ENCODE data around the gene RNF222. TPM values are rescaled to one million over a fixed set of nuclear protein-coding genes. Genes with fewer than 3 reads are reported as not detected.
A peak's percentile ranks its signal among the peaks of the same experiment; 100 is the strongest.
"Not testable (repeated sequence)": the region's sequence is repeated elsewhere in the genome, so short reads cannot be mapped to it uniquely, and the experiment has no call there.

Gene RNF222
- total and polyA plus RNA-seq, 2 donors from 2014 or later, result not detected

- H3K27ac ChIP-seq (ENCODE audit: low read depth in 2 of 2, low read length in 2 of 2), result no peak overlapping the region
- intact Hi-C loops (cut with DNase I), result no loop called here
- no peaks in the 10 kb centered on the region for H3K36me3 ChIP-seq (ENCODE audit: control insufficient read depth in 2 of 3, insufficient read depth in 3 of 3, low read length in 3 of 3)
- H3K4me1 ChIP-seq (ENCODE audit: control insufficient read depth in 2 of 3, insufficient read depth in 2 of 3, low read depth in 1 of 3, low read length in 3 of 3), result no peaks in the 10 kb centered on the region
- DNase-seq (no peak), FAIRE-seq (no peak)
- TF ChIP-seq, protein P1, sequence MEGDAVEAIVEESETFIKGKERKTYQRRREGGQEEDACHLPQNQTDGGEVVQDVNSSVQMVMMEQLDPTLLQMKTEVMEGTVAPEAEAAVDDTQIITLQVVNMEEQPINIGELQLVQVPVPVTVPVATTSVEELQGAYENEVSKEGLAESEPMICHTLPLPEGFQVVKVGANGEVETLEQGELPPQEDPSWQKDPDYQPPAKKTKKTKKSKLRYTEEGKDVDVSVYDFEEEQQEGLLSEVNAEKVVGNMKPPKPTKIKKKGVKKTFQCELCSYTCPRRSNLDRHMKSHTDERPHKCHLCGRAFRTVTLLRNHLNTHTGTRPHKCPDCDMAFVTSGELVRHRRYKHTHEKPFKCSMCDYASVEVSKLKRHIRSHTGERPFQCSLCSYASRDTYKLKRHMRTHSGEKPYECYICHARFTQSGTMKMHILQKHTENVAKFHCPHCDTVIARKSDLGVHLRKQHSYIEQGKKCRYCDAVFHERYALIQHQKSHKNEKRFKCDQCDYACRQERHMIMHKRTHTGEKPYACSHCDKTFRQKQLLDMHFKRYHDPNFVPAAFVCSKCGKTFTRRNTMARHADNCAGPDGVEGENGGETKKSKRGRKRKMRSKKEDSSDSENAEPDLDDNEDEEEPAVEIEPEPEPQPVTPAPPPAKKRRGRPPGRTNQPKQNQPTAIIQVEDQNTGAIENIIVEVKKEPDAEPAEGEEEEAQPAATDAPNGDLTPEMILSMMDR (IDR thresholded peaks at IDR 0.05; ENCODE audit: borderline replicate concordance, extremely low read depth, insufficient read depth), result no peak
- H3K4me3 ChIP-seq (ENCODE audit: low read length in 3 of 3), result no peak overlapping the region
- H3K27me3 ChIP-seq (ENCODE audit: control insufficient read depth, insufficient read depth, low read length), result no peaks in the 10 kb centered on the region
- H3K9me3 ChIP-seq (ENCODE audit: control insufficient read depth in 2 of 3, insufficient read depth in 1 of 3, low read length in 3 of 3), result no peaks in the 10 kb centered on the region
- H3K9ac ChIP-seq (ENCODE audit: low read length in 3 of 3), result no peak overlapping the region
Observed at GRCh38 chr17:8398980-8399379, 1.4 kb upstream of the RNF222 start.

DNA sequence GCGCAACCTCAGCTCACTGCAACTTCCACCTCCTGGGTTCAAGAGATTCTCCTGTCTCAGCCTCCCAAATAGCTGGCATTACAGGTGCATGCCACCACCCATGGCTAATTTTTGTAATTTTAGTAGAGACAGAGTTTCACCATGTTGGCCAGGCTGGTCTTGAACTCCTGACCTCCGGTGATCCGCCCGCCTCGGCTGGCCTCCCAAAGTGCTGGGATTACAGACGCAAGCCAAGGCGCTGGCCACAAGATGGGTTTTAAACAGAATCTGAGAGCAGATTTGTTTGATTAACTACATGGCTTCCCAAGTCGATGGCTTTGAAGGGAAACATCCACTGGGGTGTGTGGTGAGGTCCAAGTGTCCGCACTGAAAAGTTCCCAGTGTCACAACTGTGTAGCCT is 3.1 kb downstream of the RNF222 start:
- H3K9me3 ChIP-seq (ENCODE audit: control insufficient read depth in 2 of 3, insufficient read depth in 1 of 3, low read length in 3 of 3); intact Hi-C loops (cut with DNase I); H3K27me3 ChIP-seq (ENCODE audit: control insufficient read depth, insufficient read depth, low read length); H3K36me3 ChIP-seq (ENCODE audit: control insufficient read depth in 2 of 3, insufficient read depth in 3 of 3, low read length in 3 of 3); H3K27ac ChIP-seq (ENCODE audit: low read depth in 2 of 2, low read length in 2 of 2); H3K4me3 ChIP-seq (ENCODE audit: low read length in 3 of 3); DNase-seq; H3K9ac ChIP-seq (ENCODE audit: low read length in 3 of 3); FAIRE-seq; H3K4me1 ChIP-seq (ENCODE audit: control insufficient read depth in 2 of 3, insufficient read depth in 2 of 3, low read depth in 1 of 3, low read length in 3 of 3): not testable (repeated sequence)

DNA sequence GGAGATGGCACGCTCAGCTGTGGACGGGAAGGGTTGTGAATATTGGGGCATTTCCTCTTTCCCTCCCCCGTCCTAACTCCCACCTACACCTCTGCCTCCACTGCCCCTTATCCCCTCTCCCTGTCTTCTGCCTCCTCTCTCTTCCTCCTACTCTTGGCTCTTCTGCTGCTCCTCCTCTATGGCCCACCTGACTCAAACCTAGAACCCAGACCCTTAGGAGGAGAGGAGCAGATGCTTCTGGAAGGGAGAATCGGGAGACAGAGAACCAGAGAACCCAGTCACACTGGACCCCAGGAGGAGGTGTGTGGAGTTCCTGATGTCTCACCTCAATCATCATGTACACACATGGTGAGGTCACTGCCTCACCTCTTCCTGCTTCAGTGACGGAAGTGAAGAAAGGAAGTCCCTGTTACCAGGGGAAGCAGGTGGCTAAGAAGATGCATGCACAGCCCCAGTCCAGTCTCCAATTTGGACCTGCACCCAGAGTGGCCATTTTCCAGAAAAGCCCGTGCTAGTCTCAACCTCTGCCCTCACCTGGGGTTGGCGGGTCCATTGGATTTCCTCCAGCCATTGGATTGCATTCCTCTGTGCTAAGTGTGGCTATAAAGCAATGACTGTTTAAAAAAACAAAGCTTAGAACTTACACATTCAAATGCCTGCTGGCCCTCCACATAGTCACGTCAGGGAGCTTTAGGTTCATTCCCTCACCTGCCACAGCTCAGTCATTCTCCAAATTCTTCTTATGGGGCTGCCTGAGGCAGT is 4.0 kb downstream of the RNF222 start:
- no peak overlapping the region for H3K27ac ChIP-seq (ENCODE audit: low read depth in 2 of 2, low read length in 2 of 2)
- no peaks in the 10 kb centered on the region for H3K27me3 ChIP-seq (ENCODE audit: control insufficient read depth, insufficient read depth, low read length)
- intact Hi-C loops (cut with DNase I), result no loop called here
- H3K36me3 ChIP-seq (ENCODE audit: control insufficient read depth in 2 of 3, insufficient read depth in 3 of 3, low read length in 3 of 3), result no peaks in the 10 kb centered on the region
- no peak overlapping the region for H3K4me3 ChIP-seq (ENCODE audit: low read length in 3 of 3)
- TF ChIP-seq, protein P1 (IDR thresholded peaks at IDR 0.05; ENCODE audit: borderline replicate concordance, extremely low read depth, insufficient read depth), result no peak
- H3K4me1 ChIP-seq (ENCODE audit: control insufficient read depth in 2 of 3, insufficient read depth in 2 of 3, low read depth in 1 of 3, low read length in 3 of 3), result no peaks in the 10 kb centered on the region
- no peaks in the 10 kb centered on the region for H3K9me3 ChIP-seq (ENCODE audit: control insufficient read depth in 2 of 3, insufficient read depth in 1 of 3, low read length in 3 of 3)
- H3K9ac ChIP-seq (ENCODE audit: low read length in 3 of 3), result no peak overlapping the region
- no peak for FAIRE-seq
- DNase-seq, result no peak

GRCh38 chr17:8392674-8393469 is 4.8 kb downstream of the RNF222 start:
- intact Hi-C loops (cut with DNase I), result no loop called here
- H3K9ac ChIP-seq (ENCODE audit: low read length in 3 of 3), result no peak overlapping the region
- H3K27me3 ChIP-seq (ENCODE audit: control insufficient read depth, insufficient read depth, low read length), result no peaks in the 10 kb centered on the region
- H3K36me3 ChIP-seq (ENCODE audit: control insufficient read depth in 2 of 3, insufficient read depth in 3 of 3, low read length in 3 of 3), result no peaks in the 10 kb centered on the region
- no peak overlapping the region for H3K4me3 ChIP-seq (ENCODE audit: low read length in 3 of 3)
- TF ChIP-seq, protein P1 (IDR thresholded peaks at IDR 0.05; ENCODE audit: borderline replicate concordance, extremely low read depth, insufficient read depth), result no peak
- H3K27ac ChIP-seq (ENCODE audit: low read depth in 2 of 2, low read length in 2 of 2), result no peak overlapping the region
- H3K4me1 ChIP-seq (ENCODE audit: control insufficient read depth in 2 of 3, insufficient read depth in 2 of 3, low read depth in 1 of 3, low read length in 3 of 3), result no peaks in the 10 kb centered on the region
- FAIRE-seq (no peak), DNase-seq (peak in 1 of 5 donors; percentile 75)
- no peaks in the 10 kb centered on the region for H3K9me3 ChIP-seq (ENCODE audit: control insufficient read depth in 2 of 3, insufficient read depth in 1 of 3, low read length in 3 of 3)
